ENCODE results near the gene RGR.
A peak's percentile ranks its signal among the peaks of the same experiment; 100 is the strongest.

The RGR gene

GRCh38 chr10:84227810-84228209 is 17.0 kb upstream of the RGR start:
- H3K4me1 Mint-ChIP-seq (ENCODE audit: low read depth in 2 of 2): no peaks in the 10 kb centered on the region
- no peak overlapping the region for H3K4me3 Mint-ChIP-seq
- DNase-seq (no peak), ATAC-seq (replicated peaks) (no peak)
- no peaks in the 10 kb centered on the region for H3K36me3 Mint-ChIP-seq (ENCODE audit: insufficient read depth)
- H3K27me3 Mint-ChIP-seq: peaks cover 49 to 85% of the 10 kb centered on the region in 2 donors
- H3K9me3 Mint-ChIP-seq: no peaks in the 10 kb centered on the region
- H3K27ac Mint-ChIP-seq: no peak overlapping the region

GRCh38 chr10:84230359-84230758 is 14.5 kb upstream of the RGR start:
- no peak for DNase-seq
- H3K4me1 Mint-ChIP-seq (ENCODE audit: low read depth in 2 of 2): no peaks in the 10 kb centered on the region
- H3K27me3 Mint-ChIP-seq: peaks cover 56 to 85% of the 10 kb centered on the region in 2 donors
- no peak overlapping the region for H3K27ac Mint-ChIP-seq
- H3K9me3 Mint-ChIP-seq: no peaks in the 10 kb centered on the region
- no peak for ATAC-seq (replicated peaks)
- no peaks in the 10 kb centered on the region for H3K36me3 Mint-ChIP-seq (ENCODE audit: insufficient read depth)
- no peak overlapping the region for H3K4me3 Mint-ChIP-seq

GRCh38 chr10:84232376-84232775 is 12.5 kb upstream of the RGR start:
- ATAC-seq (replicated peaks) (no peak), DNase-seq (no peak)
- no peaks in the 10 kb centered on the region for H3K36me3 Mint-ChIP-seq (ENCODE audit: insufficient read depth)
- H3K9me3 Mint-ChIP-seq: no peaks in the 10 kb centered on the region
- H3K27ac Mint-ChIP-seq: no peak overlapping the region
- peaks cover 57 to 86% of the 10 kb centered on the region in 2 donors for H3K27me3 Mint-ChIP-seq
- H3K4me3 Mint-ChIP-seq: no peak overlapping the region
- no peaks in the 10 kb centered on the region for H3K4me1 Mint-ChIP-seq (ENCODE audit: low read depth in 2 of 2)

GRCh38 chr10:84233940-84234339 is 10.9 kb upstream of the RGR start:
- peaks cover 51 to 85% of the 10 kb centered on the region in 2 donors for H3K27me3 Mint-ChIP-seq
- H3K4me3 Mint-ChIP-seq: no peak overlapping the region
- no peaks in the 10 kb centered on the region for H3K9me3 Mint-ChIP-seq
- ATAC-seq (replicated peaks) (no peak), DNase-seq (no peak)
- H3K4me1 Mint-ChIP-seq (ENCODE audit: low read depth in 2 of 2): no peaks in the 10 kb centered on the region
- H3K36me3 Mint-ChIP-seq (ENCODE audit: insufficient read depth): no peaks in the 10 kb centered on the region
- H3K27ac Mint-ChIP-seq: peak overlapping the region in 1 of 2 donors; percentile 25

GRCh38 chr10:84234479-84234878 is 10.4 kb upstream of the RGR start:
- no peaks in the 10 kb centered on the region for H3K9me3 Mint-ChIP-seq
- no peak for DNase-seq
- no peak overlapping the region for H3K4me3 Mint-ChIP-seq
- no peaks in the 10 kb centered on the region for H3K4me1 Mint-ChIP-seq (ENCODE audit: low read depth in 2 of 2)
- ATAC-seq (replicated peaks): no peak
- H3K27ac Mint-ChIP-seq: peak overlapping the region in 1 of 2 donors; percentile 25
- no peaks in the 10 kb centered on the region for H3K36me3 Mint-ChIP-seq (ENCODE audit: insufficient read depth)
- peaks cover 50 to 85% of the 10 kb centered on the region in 2 donors for H3K27me3 Mint-ChIP-seq

GRCh38 chr10:84235096-84235495 is 9.8 kb upstream of the RGR start:
- ATAC-seq (replicated peaks) (no peak), DNase-seq (no peak)
- Mint-ChIP-seq H3K27me3 (peaks cover 51 to 86% of the 10 kb centered on the region in 2 donors), H3K4me3 (no peak overlapping the region), H3K36me3 (ENCODE audit: insufficient read depth) (no peaks in the 10 kb centered on the region), H3K4me1 (ENCODE audit: low read depth in 2 of 2) (no peaks in the 10 kb centered on the region), H3K27ac (no peak overlapping the region), H3K9me3 (no peaks in the 10 kb centered on the region)

GRCh38 chr10:84236807-84237198 is 8.1 kb upstream of the RGR start:
- Mint-ChIP-seq H3K27ac (no peak overlapping the region), H3K4me1 (ENCODE audit: low read depth in 2 of 2) (no peaks in the 10 kb centered on the region), H3K9me3 (no peaks in the 10 kb centered on the region), H3K36me3 (ENCODE audit: insufficient read depth) (peaks cover 2% of the 10 kb centered on the region), H3K4me3 (no peak overlapping the region), H3K27me3 (peaks cover 51 to 79% of the 10 kb centered on the region in 2 donors)
- ATAC-seq (replicated peaks): no peak
- no peak for DNase-seq

- Mint-ChIP-seq H3K27ac (no peak overlapping the region), H3K4me3 (no peak overlapping the region), H3K9me3 (no peaks in the 10 kb centered on the region), H3K27me3 (peaks cover 48 to 73% of the 10 kb centered on the region in 2 donors), H3K36me3 (ENCODE audit: insufficient read depth) (peaks cover 2% of the 10 kb centered on the region), H3K4me1 (ENCODE audit: low read depth in 2 of 2) (no peaks in the 10 kb centered on the region)
- ATAC-seq (replicated peaks) (no peak), DNase-seq (no peak)
Measured at GRCh38 chr10:84237199-84238051, 7.4 kb upstream of the RGR start.

- Mint-ChIP-seq H3K36me3 (ENCODE audit: insufficient read depth) (peaks cover 2% of the 10 kb centered on the region), H3K9me3 (no peaks in the 10 kb centered on the region), H3K4me3 (no peak overlapping the region), H3K4me1 (ENCODE audit: low read depth in 2 of 2) (no peaks in the 10 kb centered on the region), H3K27ac (no peak overlapping the region), H3K27me3 (peaks cover 39 to 59% of the 10 kb centered on the region in 2 donors)
- DNase-seq (no peak), ATAC-seq (replicated peaks) (no peak)
Measured at GRCh38 chr10:84238909-84239308, 5.9 kb upstream of the RGR start.

- H3K27ac Mint-ChIP-seq: no peak within 1 kb of the TSS
Measured at GRCh38 chr10:84241185-84241790, 3.6 kb upstream of the RGR start, which contains the start of gene LRIT1. LRIT1 (minus strand) TSS chr10:84241546; CDS start chr10:84241439, 107 bp downstream.

GRCh38 chr10:84243759-84244158 is 1.1 kb upstream of the RGR start:
- H3K27ac Mint-ChIP-seq: no peak overlapping the region
- peaks cover 0 to 3% of the 10 kb centered on the region in 2 donors for H3K4me1 Mint-ChIP-seq (ENCODE audit: low read depth in 2 of 2)
- H3K27me3 Mint-ChIP-seq: peaks cover 16 to 54% of the 10 kb centered on the region in 2 donors
- no peak overlapping the region for H3K4me3 Mint-ChIP-seq
- no peaks in the 10 kb centered on the region for H3K9me3 Mint-ChIP-seq
- no peak for DNase-seq
- H3K36me3 Mint-ChIP-seq (ENCODE audit: insufficient read depth): peaks cover 2% of the 10 kb centered on the region
- no peak for ATAC-seq (replicated peaks)

More at GRCh38 chr10:84241185-84241790, 3.6 kb upstream of the RGR start, which contains the start of gene LRIT1:
- Mint-ChIP-seq H3K4me1 (ENCODE audit: low read depth in 2 of 2) (peaks cover 0 to 3% of the 10 kb centered on the region in 2 donors), H3K27me3 (peaks cover 23 to 55% of the 10 kb centered on the region in 2 donors), H3K9me3 (no peaks in the 10 kb centered on the region), H3K36me3 (ENCODE audit: insufficient read depth) (peaks cover 2% of the 10 kb centered on the region), H3K4me3 (no peak within 1 kb of the TSS)
- no peak for ATAC-seq (replicated peaks)
- no peak for DNase-seq

GRCh38 chr10:84247496-84247895 is 2.6 kb downstream of the RGR start:
- H3K27ac Mint-ChIP-seq: no peak overlapping the region
- H3K4me3 Mint-ChIP-seq: no peak overlapping the region
- no peak for ATAC-seq (replicated peaks)
- peaks cover 0 to 3% of the 10 kb centered on the region in 2 donors for H3K4me1 Mint-ChIP-seq (ENCODE audit: low read depth in 2 of 2)
- DNase-seq: no peak
- peaks cover 8 to 41% of the 10 kb centered on the region in 2 donors for H3K27me3 Mint-ChIP-seq
- H3K9me3 Mint-ChIP-seq: no peaks in the 10 kb centered on the region
- H3K36me3 Mint-ChIP-seq (ENCODE audit: insufficient read depth): no peaks in the 10 kb centered on the region

- no peak overlapping the region for H3K4me3 Mint-ChIP-seq
- no peaks in the 10 kb centered on the region for H3K9me3 Mint-ChIP-seq
- H3K27ac Mint-ChIP-seq: no peak overlapping the region
Measured at GRCh38 chr10:84248794-84249193, 3.9 kb downstream of the RGR start.

More at GRCh38 chr10:84248794-84249193, 3.9 kb downstream of the RGR start:
- DNase-seq (no peak), ATAC-seq (replicated peaks) (no peak)
- H3K36me3 Mint-ChIP-seq (ENCODE audit: insufficient read depth): no peaks in the 10 kb centered on the region
- H3K27me3 Mint-ChIP-seq: peaks cover 8 to 54% of the 10 kb centered on the region in 2 donors
- H3K4me1 Mint-ChIP-seq (ENCODE audit: low read depth in 2 of 2): peaks cover 0 to 3% of the 10 kb centered on the region in 2 donors

Measured in effector memory CD8-positive, alpha-beta T cell (primary cell).